ENCODE data around the gene CYP19A1.

DNA sequence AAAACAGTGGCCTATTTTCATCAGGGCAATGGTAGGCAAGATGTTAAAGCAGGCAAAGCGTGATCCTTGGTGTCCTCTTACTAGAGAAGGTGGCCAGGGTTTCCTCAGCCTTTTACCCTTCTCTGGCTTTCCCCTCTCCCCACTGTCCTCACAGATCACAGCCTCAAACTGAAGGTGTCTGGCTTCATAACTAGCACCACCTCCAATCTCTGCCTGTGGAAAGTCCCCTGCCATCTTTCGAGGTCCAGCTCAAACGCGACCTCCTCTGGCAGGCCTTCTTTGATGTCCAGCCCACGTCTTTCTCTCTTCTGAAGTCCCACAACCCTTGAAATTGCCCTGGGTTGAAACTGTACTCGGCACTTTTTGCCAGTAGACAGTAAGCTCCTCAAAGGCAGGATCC lies 35.9 kb downstream of the CYP19A1 start:
- TF ChIP-seq, protein P1, sequence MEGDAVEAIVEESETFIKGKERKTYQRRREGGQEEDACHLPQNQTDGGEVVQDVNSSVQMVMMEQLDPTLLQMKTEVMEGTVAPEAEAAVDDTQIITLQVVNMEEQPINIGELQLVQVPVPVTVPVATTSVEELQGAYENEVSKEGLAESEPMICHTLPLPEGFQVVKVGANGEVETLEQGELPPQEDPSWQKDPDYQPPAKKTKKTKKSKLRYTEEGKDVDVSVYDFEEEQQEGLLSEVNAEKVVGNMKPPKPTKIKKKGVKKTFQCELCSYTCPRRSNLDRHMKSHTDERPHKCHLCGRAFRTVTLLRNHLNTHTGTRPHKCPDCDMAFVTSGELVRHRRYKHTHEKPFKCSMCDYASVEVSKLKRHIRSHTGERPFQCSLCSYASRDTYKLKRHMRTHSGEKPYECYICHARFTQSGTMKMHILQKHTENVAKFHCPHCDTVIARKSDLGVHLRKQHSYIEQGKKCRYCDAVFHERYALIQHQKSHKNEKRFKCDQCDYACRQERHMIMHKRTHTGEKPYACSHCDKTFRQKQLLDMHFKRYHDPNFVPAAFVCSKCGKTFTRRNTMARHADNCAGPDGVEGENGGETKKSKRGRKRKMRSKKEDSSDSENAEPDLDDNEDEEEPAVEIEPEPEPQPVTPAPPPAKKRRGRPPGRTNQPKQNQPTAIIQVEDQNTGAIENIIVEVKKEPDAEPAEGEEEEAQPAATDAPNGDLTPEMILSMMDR (IDR thresholded peaks at IDR 0.05) = no peak
- TF ChIP-seq POLR2AphosphoS5 (IDR thresholded peaks at IDR 0.05) = no peak
